CD4-positive, alpha-beta T cell treated with Interleukin-1 beta for 1 hour (primary cell): ENCODE measurements around the gene ITPR3.

ENCODE experiments used
- DNase-seq, 2 donors: peaks; one replicate each; pipeline ENCODE4 v3.0.0-alpha.2; 2020 to 2022

The ITPR3 gene

GRCh38 chr6:33688451-33689147 is 67.5 kb downstream of the ITPR3 start:
- no peak for DNase-seq

- no peak for DNase-seq
Observed at GRCh38 chr6:33689148-33689494, 68.0 kb downstream of the ITPR3 start.

- no peak for DNase-seq
Observed at GRCh38 chr6:33689879-33690278, 68.8 kb downstream of the ITPR3 start.

GRCh38 chr6:33690766-33691165 is 69.6 kb downstream of the ITPR3 start:
- no peak for DNase-seq

DNA sequence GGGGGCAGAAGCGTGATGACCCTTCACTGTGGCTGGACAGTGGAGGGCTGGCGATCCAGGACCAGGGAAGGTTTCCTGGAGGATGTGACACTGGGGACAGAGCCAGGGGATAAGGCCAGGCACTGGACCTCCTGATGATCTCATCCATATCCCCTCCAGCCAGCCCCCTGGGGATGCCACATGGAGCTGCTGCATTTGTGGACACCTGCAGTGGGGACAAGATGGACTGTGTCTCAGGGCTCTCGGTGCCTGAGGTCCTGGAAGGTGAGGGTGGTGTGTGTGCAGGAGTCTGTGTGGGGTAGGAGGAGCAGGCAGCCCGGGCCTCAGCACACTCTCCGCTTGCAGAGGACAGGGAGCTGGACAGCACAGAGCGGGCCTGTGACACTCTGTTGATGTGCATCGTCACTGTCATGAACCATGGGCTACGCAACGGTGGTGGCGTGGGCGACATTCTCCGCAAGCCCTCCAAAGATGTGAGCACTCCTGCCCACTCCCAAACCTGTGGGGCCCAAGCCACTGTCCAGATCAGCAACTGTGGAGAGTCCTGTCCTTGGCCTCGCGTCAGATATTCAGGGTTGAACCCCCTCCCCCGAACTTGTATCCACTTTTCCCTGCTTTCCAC is 70.4 kb downstream of the ITPR3 start:
- no peak for DNase-seq

GRCh38 chr6:33692078-33692759 is 71.1 kb downstream of the ITPR3 start:
- no peak for DNase-seq

GRCh38 chr6:33692760-33693158 is 71.6 kb downstream of the ITPR3 start:
- DNase-seq, result peak; percentile 70 to 78

GRCh38 chr6:33693186-33694105 is 72.3 kb downstream of the ITPR3 start:
- no peak for DNase-seq

GRCh38 chr6:33694401-33694931 is 73.3 kb downstream of the ITPR3 start:
- peak; percentile 61 for DNase-seq

- no peak for DNase-seq
Observed at GRCh38 chr6:33694977-33695376, 73.9 kb downstream of the ITPR3 start.

DNA sequence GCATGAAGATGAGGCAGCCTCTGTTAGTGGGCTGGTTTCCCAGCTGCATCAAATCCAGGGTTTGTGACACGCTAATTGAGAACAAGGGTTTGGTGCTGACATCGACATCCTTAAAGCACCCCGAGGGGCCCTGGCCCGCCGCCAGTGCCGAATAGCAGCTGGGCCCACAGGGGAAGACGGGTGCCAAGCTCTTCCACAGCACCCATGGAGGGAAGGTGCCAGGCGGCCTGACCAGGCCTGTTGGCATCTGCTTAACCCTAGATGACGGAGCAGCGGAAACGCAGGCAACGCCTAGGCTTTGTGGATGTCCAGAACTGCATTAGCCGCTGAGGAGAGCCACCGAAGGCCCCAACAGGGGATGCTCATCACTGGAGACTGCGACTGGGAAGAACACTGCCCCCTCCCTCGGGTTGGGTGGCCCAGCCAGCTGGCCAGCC is 74.3 kb downstream of the ITPR3 start:
- DNase-seq, result no peak

DNA sequence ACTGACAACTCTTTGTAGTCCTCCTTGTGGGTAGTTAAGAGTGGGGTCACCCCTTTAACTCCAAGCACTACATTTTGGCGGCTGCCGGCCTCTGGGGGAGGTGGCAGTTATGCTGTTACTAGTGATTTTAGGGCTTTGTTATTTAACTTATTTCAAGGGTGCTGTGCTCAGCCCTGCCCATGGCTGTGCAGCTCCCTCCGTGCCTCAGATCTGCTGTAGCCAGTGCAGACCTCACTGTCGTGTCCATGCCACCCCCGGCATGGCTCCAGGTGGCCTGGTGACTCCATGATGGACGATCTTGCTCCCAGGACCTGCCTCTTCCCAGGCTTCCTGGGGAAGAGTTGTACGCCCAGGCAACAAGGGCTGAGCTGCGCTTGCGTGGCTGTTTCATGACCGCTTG is 75.0 kb downstream of the ITPR3 start:
- no peak for DNase-seq

GRCh38 chr6:33696548-33697518 is 75.7 kb downstream of the ITPR3 start:
- DNase-seq, result peak; percentile 41 to 50

- DNase-seq, result no peak
Observed at GRCh38 chr6:33697845-33698244, 76.7 kb downstream of the ITPR3 start.

GRCh38 chr6:33698494-33698893 is 77.4 kb downstream of the ITPR3 start:
- no peak for DNase-seq

DNA sequence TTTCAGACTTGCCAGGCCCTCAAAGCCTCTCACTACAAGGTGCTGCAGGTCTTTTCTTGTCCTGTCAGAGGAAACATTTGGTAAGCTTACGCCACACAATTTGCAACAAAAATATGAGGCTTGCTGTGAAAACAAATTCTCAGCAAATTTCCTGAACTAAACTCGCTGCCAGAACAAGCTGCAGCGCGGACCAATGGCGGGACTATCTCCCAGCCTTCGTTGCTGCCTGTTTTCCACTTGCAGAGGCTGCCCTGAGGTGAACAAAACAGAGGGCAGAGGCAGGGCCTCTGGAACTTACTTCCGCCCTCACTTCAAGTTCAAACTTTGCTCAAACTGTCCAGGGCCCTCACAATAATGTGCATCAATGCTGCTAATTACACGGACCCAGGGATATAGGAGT is 78.0 kb downstream of the ITPR3 start:
- no peak for DNase-seq

- DNase-seq, result no peak
Observed at GRCh38 chr6:33699739-33700138, 78.6 kb downstream of the ITPR3 start.

GRCh38 chr6:33700391-33701050 is 79.4 kb downstream of the ITPR3 start:
- peak; percentile 74 to 75 for DNase-seq

- peak; percentile 47 to 49 for DNase-seq
Observed at GRCh38 chr6:33702345-33702977, 81.3 kb downstream of the ITPR3 start.
